ENCODE results near the gene CSTPP1.

Gene CSTPP1

GRCh38 chr11:47136327-47136726, 199.8 kb downstream of the CSTPP1 start:
- DNase-seq (ENCODE audit: low spot score), result no peak

GRCh38 chr11:47136921-47137320, 200.4 kb downstream of the CSTPP1 start:
- DNase-seq (ENCODE audit: low spot score), result no peak

- DNase-seq (ENCODE audit: low spot score), result no peak
These were observed 200.9 kb downstream of the CSTPP1 start for GRCh38 chr11:47137476-47137875.

- no peak for DNase-seq (ENCODE audit: low spot score)
These were observed 203.3 kb downstream of the CSTPP1 start for GRCh38 chr11:47139878-47140277.

GRCh38 chr11:47143322-47143721, 206.8 kb downstream of the CSTPP1 start:
- no peak for DNase-seq (ENCODE audit: low spot score)

- DNase-seq (ENCODE audit: low spot score), result no peak
These were observed 208.0 kb downstream of the CSTPP1 start for GRCh38 chr11:47144541-47144940.

- no peak for DNase-seq (ENCODE audit: low spot score)
These were observed 210.7 kb downstream of the CSTPP1 start for GRCh38 chr11:47147250-47147649.

GRCh38 chr11:47147681-47148080, 211.1 kb downstream of the CSTPP1 start:
- DNase-seq (ENCODE audit: low spot score), result no peak

- DNase-seq (ENCODE audit: low spot score), result no peak
These were observed 211.7 kb downstream of the CSTPP1 start for GRCh38 chr11:47148270-47148669.

- no peak for DNase-seq (ENCODE audit: low spot score)
These were observed 212.5 kb downstream of the CSTPP1 start for GRCh38 chr11:47148903-47149531.

GRCh38 chr11:47149782-47150181, 213.2 kb downstream of the CSTPP1 start:
- no peak for DNase-seq (ENCODE audit: low spot score)

- DNase-seq (ENCODE audit: low spot score), result no peak
These were observed 215.8 kb downstream of the CSTPP1 start for GRCh38 chr11:47152126-47152952.

GRCh38 chr11:47152953-47153950, 216.7 kb downstream of the CSTPP1 start:
- peak; percentile 80 for DNase-seq (ENCODE audit: low spot score)

- DNase-seq (ENCODE audit: low spot score), result no peak
These were observed 218.3 kb downstream of the CSTPP1 start for GRCh38 chr11:47154616-47155570.

- DNase-seq (ENCODE audit: low spot score), result no peak
These were observed 219.3 kb downstream of the CSTPP1 start for GRCh38 chr11:47155879-47156278.

- no peak for DNase-seq (ENCODE audit: low spot score)
These were observed 219.8 kb downstream of the CSTPP1 start for GRCh38 chr11:47156333-47156732.

GRCh38 chr11:47156951-47157350, 220.4 kb downstream of the CSTPP1 start:
- no peak for DNase-seq (ENCODE audit: low spot score)

- no peak for DNase-seq (ENCODE audit: low spot score)
These were observed 221.2 kb downstream of the CSTPP1 start for GRCh38 chr11:47157805-47158204.

GRCh38 chr11:47158242-47158641, 221.7 kb downstream of the CSTPP1 start:
- no peak for DNase-seq (ENCODE audit: low spot score)

- DNase-seq (ENCODE audit: low spot score), result no peak
These were observed 224.2 kb downstream of the CSTPP1 start for GRCh38 chr11:47160753-47161133.

All from germinal center (tissue), 1 donor.